ENCODE results near the gene NANOS2.
A peak's percentile ranks its signal among the peaks of the same experiment; 100 is the strongest.

Gene NANOS2

DNA sequence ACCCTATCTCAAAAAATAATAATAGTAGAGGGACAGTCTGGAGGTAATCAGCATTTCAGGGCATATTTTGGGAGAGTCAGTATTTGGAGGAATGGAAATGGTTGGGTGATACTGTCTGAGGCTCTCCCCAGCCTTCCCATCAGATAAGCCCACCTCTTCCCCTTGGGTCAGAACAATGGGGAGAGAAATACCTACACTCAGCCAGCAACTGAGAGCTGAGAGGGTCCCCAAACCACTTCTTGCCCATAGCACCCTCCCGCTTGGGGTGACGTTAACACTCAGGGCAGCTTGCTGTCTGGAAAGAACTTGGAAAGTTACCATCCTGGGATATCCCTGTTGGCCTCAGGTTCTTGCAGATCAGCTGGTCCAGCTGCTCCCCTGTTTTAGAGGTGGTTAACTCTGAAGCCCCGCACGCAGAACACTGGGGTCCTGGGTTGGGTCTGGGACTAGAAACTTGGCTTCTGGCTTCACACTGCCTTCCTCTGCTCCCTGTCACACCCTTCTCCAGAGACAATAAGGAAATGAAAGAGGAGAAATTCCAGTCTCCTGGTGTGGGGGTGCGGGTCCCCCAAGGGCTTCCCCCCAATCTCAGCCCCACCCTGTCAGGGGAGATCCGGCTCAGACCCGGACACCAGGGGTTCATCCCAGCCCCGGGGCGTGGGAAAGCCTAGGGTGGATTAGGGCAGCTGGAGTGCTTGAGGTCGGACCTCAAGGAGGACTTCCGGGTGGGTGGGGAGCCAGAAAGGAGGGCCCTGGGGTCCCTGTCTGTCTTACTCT, 48.0 kb downstream of the NANOS2 start:
- Histone ChIP-seq H3K27ac (no peak overlapping the region), H3K4me3 (ENCODE audit: low read depth in 1 of 2, low read length in 1 of 2) (no peak overlapping the region), H3K27me3 (peaks cover 60% of the 10 kb centered on the region), H3K4me1 (ENCODE audit: control insufficient read depth in 1 of 2, insufficient read depth in 1 of 2, low read depth in 1 of 2, low read length in 1 of 2) (peaks cover 18 to 20% of the 10 kb centered on the region in 2 experiments), H3K36me3 (no peaks in the 10 kb centered on the region), H3K9me3 (no peaks in the 10 kb centered on the region)
- TF ChIP-seq, protein P1, sequence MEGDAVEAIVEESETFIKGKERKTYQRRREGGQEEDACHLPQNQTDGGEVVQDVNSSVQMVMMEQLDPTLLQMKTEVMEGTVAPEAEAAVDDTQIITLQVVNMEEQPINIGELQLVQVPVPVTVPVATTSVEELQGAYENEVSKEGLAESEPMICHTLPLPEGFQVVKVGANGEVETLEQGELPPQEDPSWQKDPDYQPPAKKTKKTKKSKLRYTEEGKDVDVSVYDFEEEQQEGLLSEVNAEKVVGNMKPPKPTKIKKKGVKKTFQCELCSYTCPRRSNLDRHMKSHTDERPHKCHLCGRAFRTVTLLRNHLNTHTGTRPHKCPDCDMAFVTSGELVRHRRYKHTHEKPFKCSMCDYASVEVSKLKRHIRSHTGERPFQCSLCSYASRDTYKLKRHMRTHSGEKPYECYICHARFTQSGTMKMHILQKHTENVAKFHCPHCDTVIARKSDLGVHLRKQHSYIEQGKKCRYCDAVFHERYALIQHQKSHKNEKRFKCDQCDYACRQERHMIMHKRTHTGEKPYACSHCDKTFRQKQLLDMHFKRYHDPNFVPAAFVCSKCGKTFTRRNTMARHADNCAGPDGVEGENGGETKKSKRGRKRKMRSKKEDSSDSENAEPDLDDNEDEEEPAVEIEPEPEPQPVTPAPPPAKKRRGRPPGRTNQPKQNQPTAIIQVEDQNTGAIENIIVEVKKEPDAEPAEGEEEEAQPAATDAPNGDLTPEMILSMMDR (IDR thresholded peaks at IDR 0.05) = no peak

DNA sequence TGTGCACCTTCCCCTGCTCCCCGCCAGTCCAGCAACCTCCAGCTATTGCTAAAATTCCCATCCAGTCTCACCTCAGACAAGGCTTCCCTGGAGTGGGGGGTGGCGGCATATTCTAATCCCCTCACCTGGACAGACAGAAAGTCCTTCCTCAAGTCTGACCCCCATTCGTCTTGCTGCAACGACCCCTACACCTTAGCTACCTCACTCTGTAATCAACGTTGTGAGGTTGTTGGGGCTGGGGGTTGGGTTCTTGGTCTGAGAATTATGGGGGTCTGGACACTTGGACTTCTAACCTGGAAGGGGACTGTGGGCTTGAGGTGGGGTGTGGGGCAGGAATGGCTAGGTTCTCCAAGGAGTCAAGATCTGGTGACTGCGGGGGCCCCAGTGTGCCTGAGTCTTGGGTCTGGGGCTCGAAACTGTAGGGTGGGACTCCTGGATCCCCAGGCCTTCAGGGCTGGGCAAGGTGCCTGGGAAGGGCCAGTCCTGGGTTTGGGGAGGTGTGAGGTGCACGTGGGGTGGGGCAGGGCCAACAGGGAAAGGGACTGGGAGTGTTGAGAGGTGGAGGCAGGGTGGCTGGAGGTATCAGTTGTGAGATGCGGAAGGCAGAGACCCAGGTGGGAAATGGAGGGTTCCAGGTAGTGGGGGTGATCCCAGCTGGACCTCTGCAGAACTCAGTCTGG, 49.2 kb downstream of the NANOS2 start:
- Histone ChIP-seq H3K4me3 (ENCODE audit: low read depth in 1 of 2, low read length in 1 of 2) (no peak overlapping the region), H3K27me3 (peaks cover 60% of the 10 kb centered on the region), H3K36me3 (no peaks in the 10 kb centered on the region), H3K27ac (no peak overlapping the region), H3K9me3 (no peaks in the 10 kb centered on the region), H3K4me1 (ENCODE audit: control insufficient read depth in 1 of 2, insufficient read depth in 1 of 2, low read depth in 1 of 2, low read length in 1 of 2) (peaks cover 18 to 20% of the 10 kb centered on the region in 2 experiments)
- TF ChIP-seq, protein P1 (IDR thresholded peaks at IDR 0.05) = no peak

DNA sequence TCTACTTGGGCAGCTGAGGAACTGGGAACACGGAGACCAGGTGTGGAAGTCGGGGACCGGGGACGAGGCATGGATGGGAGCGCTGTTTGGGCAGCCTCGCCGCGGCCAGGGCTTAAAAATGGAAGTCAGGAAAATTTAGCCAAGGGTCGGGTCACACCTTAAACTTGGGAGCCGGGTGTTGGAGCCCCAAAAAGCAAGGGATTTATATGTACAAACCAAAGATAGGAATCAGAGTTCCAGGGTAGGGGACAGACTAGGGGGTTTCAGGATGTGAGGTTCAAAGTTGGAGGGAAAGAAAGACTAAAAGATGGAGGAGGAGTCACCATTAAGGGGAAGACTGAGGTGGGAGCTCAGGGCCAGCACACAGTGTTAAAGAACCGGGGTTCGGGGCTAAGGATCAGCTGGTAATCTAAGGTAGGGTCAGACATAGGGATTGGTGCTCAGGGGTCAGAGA, 49.9 kb downstream of the NANOS2 start:
- Histone ChIP-seq H3K36me3 (no peaks in the 10 kb centered on the region), H3K4me1 (ENCODE audit: control insufficient read depth in 1 of 2, insufficient read depth in 1 of 2, low read depth in 1 of 2, low read length in 1 of 2) (peaks cover 18 to 20% of the 10 kb centered on the region in 2 experiments), H3K4me3 (ENCODE audit: low read depth in 1 of 2, low read length in 1 of 2) (peak overlapping the region in 1 of 2 experiments; percentile 87), H3K27ac (no peak overlapping the region), H3K27me3 (peaks cover 60% of the 10 kb centered on the region), H3K9me3 (no peaks in the 10 kb centered on the region)
- TF ChIP-seq, protein P1 (IDR thresholded peaks at IDR 0.05) = no peak

DNA sequence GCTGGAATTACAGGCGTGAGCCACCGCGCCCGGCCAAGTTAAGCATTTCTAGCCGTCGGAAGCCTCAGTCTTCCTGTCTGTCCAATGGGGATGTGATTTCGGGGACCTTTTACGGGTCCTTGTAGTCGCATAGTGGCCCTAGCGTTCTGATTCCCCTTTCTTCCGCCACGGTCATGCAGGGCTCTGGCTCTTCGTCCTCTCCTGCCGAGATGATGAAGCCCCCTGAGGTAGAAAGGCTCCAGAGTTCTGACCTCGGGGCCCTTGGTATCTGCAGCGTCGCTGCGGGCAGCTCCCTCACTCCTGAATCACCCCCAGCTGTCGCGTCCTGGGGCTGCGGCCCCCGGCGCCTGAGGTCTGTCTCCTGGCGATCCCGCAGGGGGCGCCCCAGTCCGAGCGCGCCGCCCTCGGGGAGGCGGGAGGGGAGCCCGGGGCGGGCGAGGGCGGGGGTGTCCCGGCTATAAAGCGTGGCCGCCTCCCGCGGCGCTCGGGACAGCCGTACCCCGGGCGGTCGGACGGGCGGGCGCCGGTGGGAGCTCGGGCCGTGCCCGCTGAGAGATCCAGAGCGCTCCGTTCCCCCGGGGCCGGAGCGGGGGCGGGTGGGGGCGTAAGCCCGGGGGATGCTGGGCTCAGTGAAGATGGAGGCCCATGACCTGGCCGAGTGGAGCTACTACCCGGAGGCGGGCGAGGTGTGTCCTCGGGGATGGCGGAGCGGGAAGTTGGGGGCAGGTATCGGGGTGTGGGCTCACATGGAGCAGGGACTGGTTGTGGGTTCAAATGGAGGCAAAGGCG, 50.5 kb downstream of the NANOS2 start, which contains the start of gene FOXA3:
FOXA3 (plus strand) TSS at position 487 of the 789 bp plus-strand sequence; CDS start at position 618, 131 bp downstream.
- Histone ChIP-seq H3K27ac (peak within 1 kb of the TSS; percentile 73), H3K4me1 (ENCODE audit: control insufficient read depth in 1 of 2, insufficient read depth in 1 of 2, low read depth in 1 of 2, low read length in 1 of 2) (peaks cover 18 to 20% of the 10 kb centered on the region in 2 experiments), H3K27me3 (peaks cover 56% of the 10 kb centered on the region), H3K9me3 (no peaks in the 10 kb centered on the region), H3K4me3 (ENCODE audit: low read depth in 1 of 2, low read length in 1 of 2) (peak within 1 kb of the TSS; percentile 78 to 87), H3K36me3 (no peaks in the 10 kb centered on the region)
- TF ChIP-seq, protein P1 (IDR thresholded peaks at IDR 0.05) = peak; percentile 21

DNA sequence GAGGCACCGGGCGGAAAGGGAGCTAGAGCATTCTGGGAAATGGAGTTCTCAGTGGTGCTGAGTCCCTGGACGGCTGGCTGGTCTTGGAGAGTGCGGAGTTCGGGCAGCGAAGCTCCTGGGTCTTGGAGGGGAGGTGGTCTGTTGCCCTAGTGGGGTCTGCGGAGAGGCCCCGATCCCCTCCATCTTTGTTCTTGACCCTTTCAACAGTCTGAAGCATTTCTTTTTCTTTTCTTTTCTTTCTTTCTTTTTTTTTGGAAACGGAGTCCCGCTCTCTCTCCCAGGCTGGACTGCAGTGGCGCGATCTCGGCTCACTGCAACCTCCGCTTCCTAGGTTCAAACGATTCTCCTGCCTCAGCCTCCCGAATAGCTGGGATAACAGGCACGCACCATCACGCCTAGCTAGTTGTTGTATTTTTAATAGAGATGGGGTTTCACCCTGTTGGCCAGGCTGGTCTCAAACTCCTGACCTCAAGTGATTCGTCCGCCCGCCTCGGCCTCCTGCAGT, 51.2 kb downstream of the NANOS2 start:
- TF ChIP-seq, protein P1 (IDR thresholded peaks at IDR 0.05) = no peak
- no peaks in the 10 kb centered on the region for H3K36me3 ChIP-seq
- peaks cover 50% of the 10 kb centered on the region for H3K27me3 ChIP-seq
- H3K4me3 ChIP-seq (ENCODE audit: low read depth in 1 of 2, low read length in 1 of 2) = peak overlapping the region; percentile 78 to 87
- H3K4me1 ChIP-seq (ENCODE audit: control insufficient read depth in 1 of 2, insufficient read depth in 1 of 2, low read depth in 1 of 2, low read length in 1 of 2) = peaks cover 18 to 20% of the 10 kb centered on the region in 2 experiments
- no peaks in the 10 kb centered on the region for H3K9me3 ChIP-seq
- H3K27ac ChIP-seq = peak overlapping the region; percentile 73
